HG03439 (cell line): ENCODE results near the gene SPAG9.

Source experiments
- ATAC-seq: cut with Tn5 transposase; IDR thresholded peaks from one replicate; pipeline ENCODE4 v1.9.1; 2021; ENCODE audit warnings: mild to moderate bottlenecking, moderate library complexity; ENCODE audit not compliant: unreplicated experiment

SPAG9 gene

DNA sequence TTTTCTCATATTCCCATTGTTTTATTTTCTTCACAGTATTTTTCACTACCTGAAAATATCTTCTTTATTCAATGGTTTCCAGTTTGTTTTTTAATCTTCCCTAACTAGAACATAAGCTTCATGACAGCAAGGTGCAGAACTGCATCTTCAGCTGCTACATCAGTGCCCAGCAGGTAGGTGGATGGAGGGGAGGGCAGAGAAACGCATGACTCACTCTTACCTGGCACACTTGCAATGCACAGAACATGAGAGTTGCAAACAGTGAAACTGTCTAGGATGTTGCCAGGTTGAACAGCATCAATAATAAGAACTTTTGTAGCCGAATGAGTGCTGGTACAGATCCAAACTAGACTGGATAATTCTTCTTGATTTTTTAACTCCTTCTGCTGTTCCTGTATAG lies 127.1 kb downstream of the SPAG9 start:
- ATAC-seq: no peak

DNA sequence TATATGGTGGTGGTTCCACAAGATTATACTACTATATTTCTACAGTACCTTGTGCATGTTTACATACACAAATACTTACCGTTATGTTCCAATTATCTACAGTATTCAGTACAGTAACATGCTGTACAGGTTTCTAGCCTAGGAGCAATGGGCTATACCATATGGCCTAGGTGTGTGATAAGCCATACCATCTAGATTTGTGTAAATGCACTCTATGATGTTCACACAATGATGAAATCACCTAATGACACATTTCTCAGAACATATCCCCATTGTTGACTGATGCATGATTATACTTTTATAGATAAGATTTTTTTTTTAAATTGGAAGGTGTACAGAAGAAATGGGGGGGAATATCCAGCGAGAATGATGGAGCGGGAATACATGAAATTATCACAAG lies 131.5 kb downstream of the SPAG9 start:
- ATAC-seq: no peak

DNA sequence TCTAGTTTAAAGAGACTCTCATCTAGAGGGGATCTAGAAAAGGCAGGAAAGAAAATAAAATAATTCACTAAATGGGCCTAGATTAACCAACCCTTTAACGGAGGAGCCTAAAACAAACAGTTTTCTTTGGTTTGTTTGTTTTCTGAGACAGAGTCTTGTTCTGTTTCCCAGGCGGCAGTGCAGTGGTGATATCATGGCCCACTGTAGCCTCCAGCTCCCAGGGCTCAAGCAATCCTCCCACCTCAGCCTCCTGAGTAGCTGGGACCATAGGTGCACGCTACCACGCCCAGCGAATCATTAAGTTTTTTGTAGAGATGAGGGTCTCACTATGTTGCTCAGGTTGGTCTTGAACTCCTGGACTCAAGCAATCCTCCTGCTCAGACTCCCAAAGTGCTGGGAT lies 132.2 kb downstream of the SPAG9 start:
- no peak for ATAC-seq

DNA sequence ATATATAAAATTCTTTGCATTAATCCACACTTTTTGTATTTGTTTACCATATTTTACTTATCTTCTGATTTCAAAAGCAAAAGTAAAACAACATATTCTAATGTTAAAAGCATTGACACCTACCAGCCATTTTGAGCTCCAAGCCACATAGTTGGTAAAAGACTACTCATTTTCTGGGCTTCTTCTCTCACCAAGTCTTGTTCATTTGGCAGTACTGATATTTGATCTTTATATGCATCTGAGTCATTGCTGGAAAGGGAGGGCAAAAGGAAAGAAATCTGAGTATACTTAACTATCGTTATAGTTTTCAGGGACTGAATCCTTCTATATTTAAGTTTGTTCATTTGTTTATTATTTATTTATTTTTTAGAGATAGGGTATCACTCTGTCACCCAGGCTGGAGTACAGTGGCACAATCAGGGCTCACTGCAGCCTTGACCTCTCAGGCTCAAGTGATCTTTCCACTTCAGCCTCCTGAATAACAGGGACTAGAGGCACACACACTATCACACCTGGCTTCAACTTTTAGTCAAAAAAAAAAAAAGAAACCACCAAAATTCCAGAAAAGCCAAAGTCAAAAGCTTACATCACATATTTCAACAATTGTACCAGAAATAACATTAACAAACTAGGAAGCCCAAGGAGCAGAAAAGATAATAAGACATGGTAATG lies 133.5 kb downstream of the SPAG9 start:
- ATAC-seq: no peak

DNA sequence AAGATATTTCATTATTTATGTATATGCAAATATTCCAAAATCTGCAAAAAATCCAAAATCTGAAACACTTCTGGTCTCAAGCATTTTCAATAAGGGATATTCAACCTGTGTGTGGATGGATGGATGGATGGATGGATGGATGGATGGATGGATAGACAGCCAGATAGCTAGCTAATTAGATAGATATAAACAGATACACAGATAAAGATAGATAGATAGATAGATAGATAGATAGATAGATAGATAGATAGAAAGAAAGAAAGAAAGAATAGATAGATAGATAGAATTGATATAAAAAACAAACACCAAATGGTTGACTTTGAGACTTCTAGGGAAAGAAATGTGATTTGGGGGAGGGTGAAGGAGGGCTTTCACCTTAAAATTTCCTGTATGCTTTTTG lies 139.4 kb downstream of the SPAG9 start:
- no peak for ATAC-seq

DNA sequence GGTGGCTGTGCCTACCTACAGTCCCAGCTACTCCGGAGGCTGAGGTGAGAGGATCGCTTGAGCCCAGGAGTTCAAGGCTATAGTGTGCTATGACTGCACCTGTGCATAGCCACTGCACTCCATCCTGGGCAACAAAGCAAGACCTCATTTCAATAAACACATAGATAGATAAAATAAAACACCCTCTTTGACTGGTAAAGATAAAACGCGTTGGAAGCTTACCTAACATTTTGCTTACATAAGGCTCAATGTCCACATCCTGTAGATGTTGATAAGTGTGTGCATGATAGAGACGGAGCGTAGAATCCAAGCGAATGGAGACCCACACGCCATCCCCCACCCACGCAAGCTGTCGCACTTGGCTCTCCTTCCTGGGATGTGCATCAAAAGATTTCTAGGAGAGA lies 141.1 kb downstream of the SPAG9 start:
- no peak for ATAC-seq

DNA sequence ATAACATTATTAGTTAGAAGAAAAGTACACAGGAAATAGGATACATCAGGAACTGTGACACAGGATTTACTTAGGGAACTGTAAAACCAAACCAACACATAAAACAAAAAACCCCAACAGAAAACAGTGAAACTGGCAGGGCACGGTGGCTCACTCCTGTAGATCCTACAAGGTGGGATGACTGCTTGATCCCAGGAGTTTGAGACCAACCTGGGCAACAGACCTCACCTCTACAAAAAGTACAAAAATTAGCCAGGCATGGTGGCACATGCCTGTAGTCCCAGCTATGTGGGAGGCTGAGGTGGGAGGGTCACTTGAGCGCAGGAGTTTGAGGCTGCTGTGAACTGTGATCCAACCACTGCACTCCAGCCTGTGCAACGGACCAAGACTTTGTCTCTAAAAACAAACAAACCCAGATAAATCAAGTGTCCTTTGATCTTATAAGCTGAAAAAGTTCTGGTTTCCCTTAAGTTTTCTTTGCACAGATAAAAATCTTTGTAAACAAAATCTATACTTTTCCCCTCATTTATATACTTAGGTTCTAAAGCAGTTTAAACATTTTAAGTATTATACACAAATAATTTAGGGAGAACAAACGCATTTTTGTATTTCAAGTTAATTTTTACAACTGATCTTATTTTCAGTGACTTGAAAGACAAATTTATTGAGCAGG lies 143.0 kb downstream of the SPAG9 start:
- ATAC-seq: no peak

DNA sequence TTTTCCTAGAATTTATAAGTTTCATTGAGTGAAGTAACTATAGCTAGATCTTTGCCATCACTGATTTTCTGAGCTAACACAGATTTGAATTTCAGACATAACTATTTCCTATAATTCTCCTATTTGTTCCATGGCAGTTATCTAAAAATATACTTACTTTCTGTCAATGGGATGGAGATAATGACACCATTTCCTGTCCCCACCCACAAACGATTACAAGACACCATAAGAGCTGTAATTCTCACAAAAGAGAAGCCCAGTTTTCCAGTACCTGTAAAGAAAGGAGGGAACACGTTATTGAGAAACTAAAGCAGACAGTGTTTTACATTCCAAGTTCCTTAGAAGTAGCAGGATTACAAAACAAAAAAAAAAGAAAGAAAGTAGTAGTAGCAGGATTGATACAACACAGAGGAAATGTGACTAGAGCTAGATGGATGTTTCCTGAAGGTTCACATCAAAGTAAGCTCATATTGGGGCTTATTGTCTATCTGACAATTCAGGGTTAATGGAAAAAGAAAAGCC lies 143.7 kb downstream of the SPAG9 start:
- ATAC-seq: no peak

DNA sequence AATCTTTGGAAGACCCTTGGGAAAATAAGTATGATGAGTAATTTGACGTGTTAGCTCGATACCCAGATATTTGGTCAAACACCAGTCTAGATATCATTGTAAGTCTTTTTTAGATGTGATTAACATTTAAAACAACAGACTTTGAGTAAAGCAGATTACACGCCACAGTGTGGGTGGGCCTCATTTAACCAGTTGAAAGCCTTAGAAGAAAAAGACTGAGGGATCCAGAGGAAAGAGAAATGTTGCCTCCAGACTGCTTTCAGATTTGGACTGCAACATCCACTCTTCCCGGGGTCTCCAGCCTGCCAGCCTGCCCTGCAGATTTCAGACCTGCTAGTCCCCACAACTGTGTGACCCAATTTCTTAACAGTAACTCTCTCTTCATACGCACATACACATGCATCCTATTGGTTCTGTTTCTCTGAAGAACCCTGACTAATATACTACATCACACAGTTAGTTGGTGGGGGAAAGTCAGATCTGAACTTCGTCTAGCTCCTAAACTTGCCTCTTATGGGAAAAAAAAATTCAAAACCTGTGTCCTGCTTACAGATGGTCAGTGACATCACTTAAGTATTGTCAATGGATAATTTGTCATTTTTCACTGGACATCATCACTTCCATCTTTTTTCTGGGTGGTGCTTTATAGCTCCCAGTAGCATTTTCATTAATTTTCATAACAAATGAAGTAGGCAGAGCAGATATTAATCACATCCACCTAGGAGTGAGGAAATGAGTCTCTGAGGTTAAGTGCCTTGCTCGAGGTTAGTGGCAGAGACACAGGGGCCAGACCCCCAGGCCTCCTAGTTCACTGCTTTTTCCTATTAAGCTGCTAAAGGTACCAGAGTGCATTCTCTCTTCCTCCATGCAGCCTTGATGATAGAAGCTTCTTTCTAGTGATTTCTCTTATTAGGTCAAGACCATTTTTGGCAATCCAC lies 146.8 kb downstream of the SPAG9 start:
- ATAC-seq: no peak

DNA sequence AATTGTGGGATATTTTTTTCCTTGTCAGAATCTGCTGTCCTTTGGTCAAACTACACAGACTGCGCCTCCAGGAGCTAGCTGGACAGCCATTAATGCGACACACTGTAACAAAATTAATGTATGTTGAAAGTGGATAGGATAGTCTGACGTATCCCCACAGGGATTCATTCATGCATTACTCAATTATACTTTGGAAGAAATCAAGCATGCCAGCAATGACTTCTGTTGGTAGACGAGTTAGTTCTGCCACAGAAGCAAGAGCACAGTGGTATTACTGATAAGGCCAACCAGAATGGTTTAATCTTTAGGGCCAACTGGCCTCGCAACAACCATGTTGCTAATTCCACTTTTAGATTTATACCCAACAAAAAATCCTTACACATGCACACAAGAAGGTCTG lies 148.1 kb downstream of the SPAG9 start:
- no peak for ATAC-seq

DNA sequence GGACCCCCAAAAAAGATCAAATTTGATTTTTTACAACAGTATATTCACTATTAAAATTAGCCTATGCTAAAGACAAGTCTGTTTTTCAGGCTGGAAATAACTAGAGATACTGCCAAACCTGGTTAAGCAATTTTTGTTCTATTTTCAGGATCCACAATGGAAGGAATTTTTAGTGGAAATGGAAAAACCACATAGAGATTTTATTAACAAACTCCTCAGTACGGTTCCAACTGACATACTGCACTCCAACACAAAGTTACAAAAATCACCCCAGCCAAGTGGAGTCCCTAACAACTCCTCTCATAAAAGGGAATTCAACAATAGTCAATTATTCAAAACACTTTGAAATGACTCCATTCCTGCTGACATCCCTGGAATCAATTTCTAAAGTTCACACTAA lies 152.9 kb downstream of the SPAG9 start:
- ATAC-seq: no peak

DNA sequence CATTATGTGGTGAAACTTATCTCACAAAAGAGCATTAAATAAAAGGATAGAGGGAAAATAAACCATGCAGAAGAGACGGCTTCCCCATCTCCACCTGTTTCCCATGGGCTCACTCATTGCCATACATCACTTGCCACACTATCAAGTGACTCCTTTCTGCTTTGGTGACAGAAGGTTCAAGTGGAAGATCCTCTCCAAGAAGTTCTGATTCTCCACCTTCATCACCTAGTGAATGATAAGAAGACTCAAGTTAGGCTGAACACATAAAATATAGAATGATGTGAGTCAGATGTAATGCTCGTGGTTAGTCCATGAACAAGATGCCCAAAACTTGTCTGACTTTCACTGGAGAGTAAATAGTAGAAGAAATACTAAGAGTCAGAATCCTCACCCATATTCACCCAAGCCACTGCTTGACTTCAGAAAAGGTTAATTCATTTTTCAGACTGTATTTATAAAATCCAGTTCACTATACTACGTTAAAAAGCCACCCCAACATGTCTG lies 154.5 kb downstream of the SPAG9 start:
- ATAC-seq: no peak

DNA sequence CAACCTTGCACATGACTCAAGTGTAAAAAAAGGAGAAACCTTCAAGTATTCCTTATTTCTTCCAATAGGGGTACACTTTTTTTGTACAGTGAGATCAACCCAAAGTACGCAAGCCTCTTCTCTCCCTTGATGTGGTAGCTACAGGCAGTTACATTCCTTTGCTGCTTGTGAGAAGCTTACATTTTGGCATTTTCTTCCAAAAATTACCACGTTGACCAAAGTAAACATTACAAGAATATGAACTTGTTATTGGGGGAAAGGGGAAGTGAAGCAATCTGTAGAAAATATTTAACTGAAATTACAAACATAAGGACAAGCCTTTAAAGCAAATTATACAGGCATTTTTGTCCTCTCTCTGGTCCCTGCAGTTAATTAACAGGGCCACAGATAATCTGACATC lies 157.5 kb downstream of the SPAG9 start:
- no peak for ATAC-seq

DNA sequence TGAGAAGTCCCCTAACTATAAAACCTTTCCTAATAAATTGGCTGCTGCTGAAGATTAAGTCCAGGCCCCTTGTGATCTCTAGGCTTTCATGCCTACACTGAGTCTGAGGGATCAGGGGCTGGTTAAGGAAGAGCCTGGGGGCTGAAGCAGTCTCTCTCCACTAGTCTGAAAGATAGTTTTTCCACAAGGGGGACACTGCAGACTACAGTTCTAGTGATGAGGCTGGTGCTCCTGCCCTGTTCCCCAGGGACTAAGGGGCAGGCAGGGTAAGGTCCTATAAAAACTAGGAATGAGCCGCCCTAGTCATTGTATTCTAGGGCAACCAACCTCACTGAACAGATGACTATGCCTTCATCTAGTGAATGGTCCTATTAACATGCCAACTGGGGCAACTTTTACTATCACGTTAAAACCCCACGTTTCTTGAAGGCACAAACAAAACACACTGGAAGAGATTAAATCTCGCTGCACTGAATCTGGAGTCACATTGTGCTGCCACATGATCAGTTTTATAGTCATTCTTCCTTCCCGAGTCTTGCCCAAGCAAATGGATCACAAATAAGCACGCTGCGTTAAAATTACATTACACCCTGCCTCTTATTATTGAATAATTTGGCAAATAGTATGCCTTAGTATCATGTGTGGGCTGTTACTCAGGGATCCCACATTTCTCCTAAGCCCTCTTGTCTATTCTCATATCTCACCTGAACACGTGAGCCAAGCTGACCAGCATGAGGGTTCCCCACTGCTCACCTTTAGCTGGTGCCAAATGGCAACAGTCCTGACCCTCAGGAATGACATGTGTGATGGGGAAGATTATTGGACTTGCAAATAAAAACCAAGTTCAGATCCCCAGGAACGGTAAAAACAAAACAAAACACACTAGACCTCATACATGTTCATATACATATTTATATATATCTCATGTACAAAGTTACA lies 159.1 kb downstream of the SPAG9 start:
- no peak for ATAC-seq

DNA sequence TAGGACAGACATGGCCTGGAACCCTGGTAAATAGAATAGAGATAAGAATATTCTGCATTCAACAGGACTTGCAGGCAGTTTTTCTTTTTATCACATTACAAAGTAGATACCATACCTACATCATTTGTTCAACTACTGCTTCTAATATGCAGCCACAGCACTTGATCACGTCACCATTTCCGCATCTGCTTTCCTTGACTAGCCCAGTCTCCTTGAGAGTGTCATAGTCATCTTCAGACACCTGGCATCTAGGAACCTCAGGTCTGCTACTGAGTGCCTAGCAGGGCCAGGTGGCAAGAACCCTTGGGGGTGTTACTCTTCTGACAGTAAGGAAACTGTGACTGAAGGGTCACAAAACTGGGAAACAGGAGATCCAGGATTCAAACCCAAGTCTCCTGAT lies 161.3 kb downstream of the SPAG9 start:
- ATAC-seq: no peak

DNA sequence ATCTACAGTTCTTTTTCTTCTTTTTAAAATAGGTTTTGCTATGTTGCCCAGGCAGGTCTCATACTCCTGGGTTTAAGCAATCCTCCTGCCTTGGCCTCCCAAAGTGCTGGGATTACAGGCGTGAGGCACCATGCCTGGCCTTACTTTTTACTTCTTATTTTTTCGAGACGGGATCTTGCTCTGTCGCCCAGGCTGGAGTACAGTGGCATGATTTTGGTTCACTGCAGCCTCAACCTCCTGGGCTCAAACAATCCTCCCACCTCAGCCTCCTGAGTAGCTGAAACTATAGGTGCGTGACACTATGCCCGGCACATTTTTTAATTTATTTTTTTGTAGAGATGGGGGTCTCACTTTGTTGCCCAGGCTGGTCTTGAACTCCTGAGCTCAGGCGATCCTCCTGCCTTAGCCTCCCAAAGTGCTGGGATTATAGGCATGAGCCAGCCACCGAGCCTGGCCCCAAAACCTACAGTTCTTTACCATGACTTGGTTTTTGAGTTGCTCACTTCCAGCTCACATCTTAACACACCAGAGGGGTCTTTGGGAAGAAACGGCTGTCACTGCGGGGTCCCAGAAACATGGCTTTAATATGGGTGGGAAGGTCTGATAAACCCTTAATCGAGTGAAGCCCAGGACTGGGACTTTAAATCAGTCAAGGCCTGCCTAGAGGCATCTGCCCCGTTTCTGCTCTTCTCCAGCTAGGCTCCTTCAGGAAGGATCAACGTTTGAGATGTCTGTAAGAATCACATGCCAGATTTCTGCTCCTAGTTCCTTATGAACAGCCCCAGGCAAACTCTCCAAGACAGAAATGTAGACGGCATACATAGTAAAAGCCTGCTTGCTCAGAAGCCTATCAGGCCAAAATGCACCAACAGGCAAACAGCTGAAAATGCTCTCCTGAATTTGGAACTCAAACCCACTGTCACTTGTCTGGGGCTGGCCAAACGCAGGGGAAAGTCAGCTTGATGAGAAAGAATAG lies 162.8 kb downstream of the SPAG9 start:
- ATAC-seq: no peak

DNA sequence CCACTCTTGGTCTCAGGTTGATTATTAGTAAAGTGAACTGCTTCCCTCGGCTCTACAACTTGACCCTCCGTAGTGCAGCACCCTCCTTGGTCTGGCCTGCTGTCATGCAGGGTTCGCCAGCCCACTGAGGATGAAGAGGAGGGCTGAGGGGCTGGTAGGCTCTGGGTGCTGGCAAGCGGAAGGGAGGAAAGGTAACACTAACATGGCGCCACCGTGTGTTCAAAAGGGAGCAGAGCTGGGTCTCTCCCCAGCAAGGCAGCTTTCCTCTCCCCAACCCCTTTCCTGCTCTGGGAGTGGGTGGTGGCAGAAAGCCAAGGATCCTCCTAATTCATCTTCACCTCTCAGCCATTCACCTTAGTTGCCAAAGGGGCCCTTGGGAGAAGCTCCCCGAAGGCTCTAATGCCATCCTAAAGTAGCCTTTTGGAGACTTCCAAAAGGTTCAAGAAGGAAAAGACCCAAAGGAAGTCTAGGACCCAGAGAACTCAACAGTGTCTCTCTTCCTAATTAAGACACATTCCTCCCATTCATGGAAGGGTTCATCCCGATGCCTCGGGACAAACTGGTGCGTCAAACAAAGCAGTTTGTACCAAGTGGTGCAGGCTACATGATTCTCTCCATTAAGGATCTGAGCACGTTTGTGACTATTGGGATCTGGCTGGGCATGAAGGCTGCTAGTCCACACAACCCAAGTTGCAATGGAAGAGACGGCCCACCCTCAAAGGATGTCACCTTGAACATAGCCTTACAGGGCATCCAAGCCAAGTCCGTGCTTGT lies 163.7 kb downstream of the SPAG9 start:
- peak; percentile 50 for ATAC-seq

DNA sequence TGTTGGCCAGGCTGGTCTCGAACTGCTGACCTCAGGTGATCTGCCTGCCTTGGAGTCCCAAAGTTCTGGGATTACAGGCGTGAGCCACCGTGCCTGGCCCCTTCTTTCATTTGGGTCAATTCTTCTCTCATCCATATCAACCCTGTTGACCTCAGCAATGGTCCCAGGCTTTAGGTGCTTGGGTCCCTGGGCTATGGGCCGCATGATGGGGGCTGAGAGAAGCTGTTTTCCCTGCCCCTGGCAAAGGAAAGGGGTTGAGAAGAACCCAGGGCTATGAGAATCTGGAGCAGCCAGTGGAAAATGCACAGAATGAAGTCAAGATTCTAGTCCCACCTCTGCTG lies 164.3 kb downstream of the SPAG9 start:
- no peak for ATAC-seq
